Stomach (tissue), 4 donors: Measurements from ENCODE around the gene RTTN.

Experiments used
- CTCF ChIP-seq, 7 experiments: fragments of 450-650 bp in 4 of 7; fragments of 200-600 bp in 3 of 7; sonication (generic) in 3 of 7; IDR thresholded peaks; one replicate each; pipeline ENCODE4 v1.5.1; 2016 to 2019; ENCODE audit warnings: antibody characterized with exemption in 7 of 7, control low read depth in 2 of 7, mild to moderate bottlenecking in 1 of 7
- POLR2A ChIP-seq, 4 donors: fragments of 450-650 bp; IDR thresholded peaks; one replicate each; pipeline ENCODE4 v1.6.1; 2016; ENCODE audit warnings: antibody characterized with exemption in 4 of 4, control low read depth in 2 of 4, mild to moderate bottlenecking in 1 of 4, moderate library complexity in 1 of 4
- POLR2AphosphoS5 ChIP-seq, 3 donors: sonication (generic); formaldehyde crosslinking; IDR thresholded peaks; one replicate each; pipeline ENCODE4 v1.6.1; 2016; ENCODE audit warnings: antibody characterized with exemption in 3 of 3

GRCh38 chr18:70021043-70021442 lies 184.4 kb downstream of the RTTN start:
- TF ChIP-seq CTCF (IDR thresholded peaks at IDR 0.05) (no peak), POLR2A (IDR thresholded peaks at IDR 0.05) (no peak), POLR2AphosphoS5 (IDR thresholded peaks at IDR 0.05) (no peak)
